Neural cell (in vitro differentiated cells): Measurements from ENCODE around the gene MAP3K19. TPM values are rescaled to one million over a fixed set of nuclear protein-coding genes. Genes with fewer than 3 reads are reported as not detected.

Experiments used
- H2AFZ ChIP-seq: fragments of 200-600, 300-800 bp; sonication (generic), shearing (Covaris generic); 2 replicates; pipeline ENCODE4 v1.6.0; 2014; ENCODE audit warnings: low read depth, mild to moderate bottlenecking, antibody characterized with exemption, low read length, moderate library complexity
- H3F3A ChIP-seq: fragments of 200-600 bp; shearing (Covaris generic); 2 replicates; pipeline ENCODE4 v1.6.1; 2016; ENCODE audit warnings: mild to moderate bottlenecking, moderate library complexity, mixed read lengths, antibody characterized with exemption, low read length; ENCODE audit not compliant: insufficient read depth, poor library complexity, severe bottlenecking
- H3K27ac ChIP-seq: fragments of 200-600, 300-800 bp; sonication (generic), shearing (Covaris generic); 2 replicates; pipeline ENCODE4 v1.5.1; 2014; ENCODE audit warnings: mild to moderate bottlenecking, low read length, moderate library complexity
- H3K27me3 ChIP-seq: fragments of 300-800, 200-600 bp; sonication (generic), shearing (Covaris generic); 2 replicates; pipeline ENCODE4 v1.6.0; 2014; ENCODE audit warnings: mild to moderate bottlenecking, low read depth, low read length, moderate library complexity; ENCODE audit not compliant: insufficient read depth
- H3K36me3 ChIP-seq: fragments of 300-800, 200-600 bp; sonication (generic), shearing (Covaris generic); 2 replicates; pipeline ENCODE4 v1.5.1; 2014; ENCODE audit warnings: mild to moderate bottlenecking, antibody characterized with exemption, low read length, moderate library complexity; ENCODE audit not compliant: insufficient read depth
- H3K4me2 ChIP-seq: fragments of 300-800, 200-600 bp; sonication (generic), shearing (Covaris generic); 2 replicates; pipeline ENCODE4 v1.6.0; 2014; ENCODE audit warnings: mild to moderate bottlenecking, low read length
- H3K4me3 ChIP-seq: fragments of 300-800, 200-600 bp; sonication (generic), shearing (Covaris generic); 2 replicates; pipeline ENCODE4 v1.5.1; 2014; ENCODE audit warnings: mild to moderate bottlenecking, low read length, moderate library complexity
- H3K79me2 ChIP-seq: fragments of 200-600 bp; shearing (Covaris generic); replicated peaks from 2 replicates; pipeline ENCODE4 v1.6.0; 2014; ENCODE audit warnings: mild to moderate bottlenecking, low read length, moderate library complexity; ENCODE audit not compliant: insufficient read depth
- H3K9ac ChIP-seq: fragments of 300-800, 200-600 bp; sonication (generic), shearing (Covaris generic); 2 replicates; pipeline ENCODE4 v1.6.1; 2016; ENCODE audit warnings: mild to moderate bottlenecking, low read length, mixed read lengths
- H3K9me2 ChIP-seq: fragments of 200-600 bp; shearing (Covaris generic); 2 replicates; pipeline ENCODE4 v1.6.1; 2016; ENCODE audit warnings: mild to moderate bottlenecking, low read length, mixed read lengths; ENCODE audit not compliant: insufficient read depth
- H3K9me3 ChIP-seq: fragments of 200-600, 300-800 bp; sonication (generic), shearing (Covaris generic); 2 replicates; pipeline ENCODE4 v1.6.1; 2016; ENCODE audit warnings: mild to moderate bottlenecking, mixed run types, low read length, moderate library complexity, mixed read lengths
- H4K20me1 ChIP-seq: fragments of 200-600 bp; shearing (Covaris generic); 2 replicates; pipeline ENCODE4 v1.6.1; 2016; ENCODE audit warnings: mild to moderate bottlenecking, mixed run types; ENCODE audit not compliant: insufficient read depth
- EP300 ChIP-seq: fragments of 450-650 bp; conservative IDR thresholded peaks from 2 replicates; pipeline ENCODE4 v1.6.1; 2014; ENCODE audit warnings: antibody characterized with exemption, mild to moderate bottlenecking, moderate library complexity; ENCODE audit not compliant: poor library complexity, severe bottlenecking
- EZH2 ChIP-seq: fragments of 200-600, 300-800 bp; shearing (Covaris generic), sonication (generic); IDR thresholded peaks from 2 replicates; pipeline ENCODE4 v1.6.1; 2014; ENCODE audit warnings: antibody characterized with exemption, low read length, borderline replicate concordance, mild to moderate bottlenecking; ENCODE audit not compliant: insufficient read depth, poor library complexity, severe bottlenecking
- MXI1 ChIP-seq: fragments of 450-650 bp; conservative IDR thresholded peaks from 2 replicates; pipeline ENCODE4 v1.6.1; 2014; ENCODE audit warnings: antibody characterized with exemption, mild to moderate bottlenecking; ENCODE audit not compliant: poor library complexity, severe bottlenecking
- POLR2AphosphoS5 ChIP-seq: IDR thresholded peaks from 2 replicates; pipeline ENCODE4 v1.6.1; 2012
- RAD21 ChIP-seq: fragments of 450-650 bp; conservative IDR thresholded peaks from 2 replicates; pipeline ENCODE4 v1.6.1; 2014; ENCODE audit warnings: antibody characterized with exemption, mild to moderate bottlenecking, moderate library complexity
- SMC3 ChIP-seq: fragments of 450-650 bp; conservative IDR thresholded peaks from 2 replicates; pipeline ENCODE4 v1.6.1; 2014; ENCODE audit warnings: antibody characterized with exemption, mild to moderate bottlenecking, moderate library complexity; ENCODE audit not compliant: poor library complexity
- TAF1 ChIP-seq: IDR thresholded peaks from 2 replicates; pipeline ENCODE4 v1.6.1; 2012; ENCODE audit warnings: low read depth
- polyA minus RNA-seq: library from RNA; depleted of rRNA, polyadenylated mRNA; stranded (reverse); fragments of >200 nt; gene quantifications from 2 replicates; pipeline ENCODE4 v1.2.3, GENCODE V29; 2014
- polyA plus RNA-seq: library from polyadenylated mRNA; depleted of rRNA; stranded (reverse); fragments of >200 nt; gene quantifications from 2 replicates; pipeline ENCODE4 v1.2.3, GENCODE V29; 2014
- TF ChIP-seq, protein P1 (sequence below): IDR thresholded peaks from 2 replicates; pipeline ENCODE4 v1.6.1; 2012; ENCODE audit warnings: borderline replicate concordance
- TF ChIP-seq, protein P2 (sequence below): fragments of 450-650 bp; IDR thresholded peaks from 2 replicates; pipeline ENCODE4 v1.5.1; 2014; ENCODE audit warnings: antibody characterized with exemption, mild to moderate bottlenecking, moderate library complexity; ENCODE audit not compliant: poor library complexity, severe bottlenecking

The MAP3K19 gene, protein sequence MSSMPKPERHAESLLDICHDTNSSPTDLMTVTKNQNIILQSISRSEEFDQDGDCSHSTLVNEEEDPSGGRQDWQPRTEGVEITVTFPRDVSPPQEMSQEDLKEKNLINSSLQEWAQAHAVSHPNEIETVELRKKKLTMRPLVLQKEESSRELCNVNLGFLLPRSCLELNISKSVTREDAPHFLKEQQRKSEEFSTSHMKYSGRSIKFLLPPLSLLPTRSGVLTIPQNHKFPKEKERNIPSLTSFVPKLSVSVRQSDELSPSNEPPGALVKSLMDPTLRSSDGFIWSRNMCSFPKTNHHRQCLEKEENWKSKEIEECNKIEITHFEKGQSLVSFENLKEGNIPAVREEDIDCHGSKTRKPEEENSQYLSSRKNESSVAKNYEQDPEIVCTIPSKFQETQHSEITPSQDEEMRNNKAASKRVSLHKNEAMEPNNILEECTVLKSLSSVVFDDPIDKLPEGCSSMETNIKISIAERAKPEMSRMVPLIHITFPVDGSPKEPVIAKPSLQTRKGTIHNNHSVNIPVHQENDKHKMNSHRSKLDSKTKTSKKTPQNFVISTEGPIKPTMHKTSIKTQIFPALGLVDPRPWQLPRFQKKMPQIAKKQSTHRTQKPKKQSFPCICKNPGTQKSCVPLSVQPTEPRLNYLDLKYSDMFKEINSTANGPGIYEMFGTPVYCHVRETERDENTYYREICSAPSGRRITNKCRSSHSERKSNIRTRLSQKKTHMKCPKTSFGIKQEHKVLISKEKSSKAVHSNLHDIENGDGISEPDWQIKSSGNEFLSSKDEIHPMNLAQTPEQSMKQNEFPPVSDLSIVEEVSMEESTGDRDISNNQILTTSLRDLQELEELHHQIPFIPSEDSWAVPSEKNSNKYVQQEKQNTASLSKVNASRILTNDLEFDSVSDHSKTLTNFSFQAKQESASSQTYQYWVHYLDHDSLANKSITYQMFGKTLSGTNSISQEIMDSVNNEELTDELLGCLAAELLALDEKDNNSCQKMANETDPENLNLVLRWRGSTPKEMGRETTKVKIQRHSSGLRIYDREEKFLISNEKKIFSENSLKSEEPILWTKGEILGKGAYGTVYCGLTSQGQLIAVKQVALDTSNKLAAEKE (N-terminal part only)
- not detected in 2 replicates for polyA plus RNA-seq
- 0.12 TPM in 1 of 2 replicates, not detected in the other for polyA minus RNA-seq

DNA sequence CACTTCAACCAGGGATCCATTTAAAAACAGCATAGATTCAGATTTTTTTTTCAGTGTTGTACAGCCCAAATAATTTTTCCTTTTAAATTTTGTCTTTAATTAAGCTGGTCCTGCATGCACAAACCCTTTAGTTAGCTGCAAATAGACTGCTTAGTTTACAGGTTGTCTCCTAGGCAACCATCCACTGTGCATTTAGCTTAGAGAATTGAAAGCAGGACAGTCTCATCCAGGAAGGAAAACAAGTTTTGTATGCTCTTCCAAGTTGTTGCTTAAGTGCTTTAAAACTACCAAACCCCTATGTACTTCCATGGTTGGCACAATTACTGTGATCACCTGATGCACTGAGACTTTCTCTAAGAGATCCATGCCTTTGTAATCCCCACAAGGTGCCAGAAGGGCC, at the start of gene MAP3K19:
Gene MAP3K19, minus strand, starts transcription at position 148 of the 400 bp plus-strand sequence. CDS start 22,800 bp downstream, outside the sequence.
- TF ChIP-seq MXI1 = no peak
- Histone ChIP-seq H3K79me2 (peaks cover 2% of the 10 kb centered on the region), H3K9me2 (no peaks in the 10 kb centered on the region), H3K4me3 (no peak within 1 kb of the TSS), H2AFZ (no peak within 1 kb of the TSS), H3K4me2 (no peak within 1 kb of the TSS), H3K36me3 (no peaks in the 10 kb centered on the region), H3K27me3 (no peaks in the 10 kb centered on the region), H3K27ac (no peak within 1 kb of the TSS), H4K20me1 (no peaks in the 10 kb centered on the region), H3K9me3 (no peaks in the 10 kb centered on the region), H3F3A (no peaks in the 10 kb centered on the region), H3K9ac (no peak within 1 kb of the TSS)

DNA sequence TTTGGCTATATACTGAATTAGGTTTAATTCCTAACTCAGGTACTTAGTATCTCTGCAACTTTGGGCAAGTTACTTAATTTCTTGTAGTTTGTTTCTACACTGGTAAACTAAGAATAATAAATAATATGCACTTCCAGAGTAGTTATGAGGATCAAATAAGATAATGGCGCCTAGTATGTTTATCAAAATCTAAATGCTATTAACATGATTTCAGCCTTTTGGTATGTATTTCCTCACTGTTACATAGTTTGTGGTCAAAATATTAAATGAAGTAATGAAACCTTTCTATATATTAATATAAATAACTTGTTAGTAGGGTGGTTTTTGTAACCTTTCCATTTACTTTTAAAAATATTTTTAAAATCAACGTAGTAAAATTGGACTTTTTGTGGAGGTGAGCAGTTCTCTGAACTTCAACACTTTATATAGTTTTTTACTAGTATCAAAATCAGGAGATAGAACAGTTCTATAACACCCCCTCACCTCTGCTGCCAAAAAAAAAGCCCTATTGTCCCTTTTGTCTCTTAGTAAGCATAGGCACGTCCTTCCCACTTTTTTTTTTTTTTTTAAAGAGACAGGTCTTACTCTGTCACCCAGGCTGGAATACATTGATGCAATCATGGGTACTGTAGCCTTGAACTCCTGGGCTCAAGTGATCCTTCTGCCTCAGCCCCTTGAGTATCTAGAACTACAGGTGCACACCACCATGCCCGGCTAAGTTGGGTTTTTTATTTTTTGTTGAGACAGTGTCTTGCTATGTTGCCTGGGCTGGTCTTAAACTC, 49.6 kb upstream of the MAP3K19 start:
- Histone ChIP-seq H4K20me1 (no peaks in the 10 kb centered on the region), H3K27me3 (no peaks in the 10 kb centered on the region), H3K4me2 (no peak overlapping the region), H3K4me3 (no peak overlapping the region), H3K9me3 (no peaks in the 10 kb centered on the region), H3K36me3 (no peaks in the 10 kb centered on the region), H3K79me2 (no peaks in the 10 kb centered on the region), H3K27ac (no peak overlapping the region), H2AFZ (no peak overlapping the region), H3F3A (no peaks in the 10 kb centered on the region), H3K9ac (no peak overlapping the region), H3K9me2 (no peaks in the 10 kb centered on the region)
- TF ChIP-seq, protein P1, sequence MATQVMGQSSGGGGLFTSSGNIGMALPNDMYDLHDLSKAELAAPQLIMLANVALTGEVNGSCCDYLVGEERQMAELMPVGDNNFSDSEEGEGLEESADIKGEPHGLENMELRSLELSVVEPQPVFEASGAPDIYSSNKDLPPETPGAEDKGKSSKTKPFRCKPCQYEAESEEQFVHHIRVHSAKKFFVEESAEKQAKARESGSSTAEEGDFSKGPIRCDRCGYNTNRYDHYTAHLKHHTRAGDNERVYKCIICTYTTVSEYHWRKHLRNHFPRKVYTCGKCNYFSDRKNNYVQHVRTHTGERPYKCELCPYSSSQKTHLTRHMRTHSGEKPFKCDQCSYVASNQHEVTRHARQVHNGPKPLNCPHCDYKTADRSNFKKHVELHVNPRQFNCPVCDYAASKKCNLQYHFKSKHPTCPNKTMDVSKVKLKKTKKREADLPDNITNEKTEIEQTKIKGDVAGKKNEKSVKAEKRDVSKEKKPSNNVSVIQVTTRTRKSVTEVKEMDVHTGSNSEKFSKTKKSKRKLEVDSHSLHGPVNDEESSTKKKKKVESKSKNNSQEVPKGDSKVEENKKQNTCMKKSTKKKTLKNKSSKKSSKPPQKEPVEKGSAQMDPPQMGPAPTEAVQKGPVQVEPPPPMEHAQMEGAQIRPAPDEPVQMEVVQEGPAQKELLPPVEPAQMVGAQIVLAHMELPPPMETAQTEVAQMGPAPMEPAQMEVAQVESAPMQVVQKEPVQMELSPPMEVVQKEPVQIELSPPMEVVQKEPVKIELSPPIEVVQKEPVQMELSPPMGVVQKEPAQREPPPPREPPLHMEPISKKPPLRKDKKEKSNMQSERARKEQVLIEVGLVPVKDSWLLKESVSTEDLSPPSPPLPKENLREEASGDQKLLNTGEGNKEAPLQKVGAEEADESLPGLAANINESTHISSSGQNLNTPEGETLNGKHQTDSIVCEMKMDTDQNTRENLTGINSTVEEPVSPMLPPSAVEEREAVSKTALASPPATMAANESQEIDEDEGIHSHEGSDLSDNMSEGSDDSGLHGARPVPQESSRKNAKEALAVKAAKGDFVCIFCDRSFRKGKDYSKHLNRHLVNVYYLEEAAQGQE = no peak
- TF ChIP-seq POLR2AphosphoS5 (no peak), EZH2 (no peak), EP300 (no peak), MXI1 (no peak), SMC3 (no peak), RAD21 (no peak), TAF1 (no peak)
- TF ChIP-seq, protein P2, sequence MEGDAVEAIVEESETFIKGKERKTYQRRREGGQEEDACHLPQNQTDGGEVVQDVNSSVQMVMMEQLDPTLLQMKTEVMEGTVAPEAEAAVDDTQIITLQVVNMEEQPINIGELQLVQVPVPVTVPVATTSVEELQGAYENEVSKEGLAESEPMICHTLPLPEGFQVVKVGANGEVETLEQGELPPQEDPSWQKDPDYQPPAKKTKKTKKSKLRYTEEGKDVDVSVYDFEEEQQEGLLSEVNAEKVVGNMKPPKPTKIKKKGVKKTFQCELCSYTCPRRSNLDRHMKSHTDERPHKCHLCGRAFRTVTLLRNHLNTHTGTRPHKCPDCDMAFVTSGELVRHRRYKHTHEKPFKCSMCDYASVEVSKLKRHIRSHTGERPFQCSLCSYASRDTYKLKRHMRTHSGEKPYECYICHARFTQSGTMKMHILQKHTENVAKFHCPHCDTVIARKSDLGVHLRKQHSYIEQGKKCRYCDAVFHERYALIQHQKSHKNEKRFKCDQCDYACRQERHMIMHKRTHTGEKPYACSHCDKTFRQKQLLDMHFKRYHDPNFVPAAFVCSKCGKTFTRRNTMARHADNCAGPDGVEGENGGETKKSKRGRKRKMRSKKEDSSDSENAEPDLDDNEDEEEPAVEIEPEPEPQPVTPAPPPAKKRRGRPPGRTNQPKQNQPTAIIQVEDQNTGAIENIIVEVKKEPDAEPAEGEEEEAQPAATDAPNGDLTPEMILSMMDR = no peak
